ENCODE data around the gene FAM193B.

The FAM193B gene

GRCh38 chr5:177520271-177520670 is 34.1 kb downstream of the FAM193B start:
- Mint-ChIP-seq H3K27ac (peak overlapping the region; percentile 61), H3K4me3 (no peak overlapping the region), H3K36me3 (peaks cover 10% of the 10 kb centered on the region), H3K9me3 (ENCODE audit: low read depth) (no peaks in the 10 kb centered on the region), H3K4me1 (ENCODE audit: low read depth) (peaks cover 44% of the 10 kb centered on the region), H3K27me3 (no peaks in the 10 kb centered on the region)

- Mint-ChIP-seq H3K27ac (peak overlapping the region; percentile 58), H3K36me3 (peaks cover 12% of the 10 kb centered on the region), H3K4me1 (ENCODE audit: low read depth) (peaks cover 47% of the 10 kb centered on the region), H3K9me3 (ENCODE audit: low read depth) (no peaks in the 10 kb centered on the region), H3K4me3 (peak overlapping the region; percentile 42), H3K27me3 (no peaks in the 10 kb centered on the region)
Observed at GRCh38 chr5:177519463-177520235, 34.7 kb downstream of the FAM193B start.

GRCh38 chr5:177516601-177517568 is 37.5 kb downstream of the FAM193B start, which contains the start of gene DDX41:
Gene DDX41, minus strand, starts transcription at chr5:177516961. Its CDS starts 16 bp downstream, at chr5:177516945.
- Mint-ChIP-seq H3K36me3 (peaks cover 15% of the 10 kb centered on the region), H3K27ac (peak within 1 kb of the TSS; percentile 92), H3K27me3 (no peaks in the 10 kb centered on the region), H3K4me1 (ENCODE audit: low read depth) (peaks cover 47% of the 10 kb centered on the region), H3K9me3 (ENCODE audit: low read depth) (no peaks in the 10 kb centered on the region), H3K4me3 (peak within 1 kb of the TSS; percentile 95)

- Mint-ChIP-seq H3K36me3 (peaks cover 17% of the 10 kb centered on the region), H3K9me3 (ENCODE audit: low read depth) (no peaks in the 10 kb centered on the region), H3K4me3 (peak overlapping the region; percentile 95), H3K4me1 (ENCODE audit: low read depth) (peaks cover 40% of the 10 kb centered on the region), H3K27ac (no peak overlapping the region), H3K27me3 (no peaks in the 10 kb centered on the region)
Observed at GRCh38 chr5:177515580-177515979, 38.8 kb downstream of the FAM193B start.

GRCh38 chr5:177514541-177514940 is 39.8 kb downstream of the FAM193B start:
- Mint-ChIP-seq H3K4me3 (peak overlapping the region; percentile 95), H3K27ac (no peak overlapping the region), H3K4me1 (ENCODE audit: low read depth) (peaks cover 34% of the 10 kb centered on the region)

GRCh38 chr5:177513500-177513899 is 40.9 kb downstream of the FAM193B start:
- Mint-ChIP-seq H3K27ac (no peak overlapping the region), H3K27me3 (no peaks in the 10 kb centered on the region), H3K36me3 (peaks cover 17% of the 10 kb centered on the region), H3K9me3 (ENCODE audit: low read depth) (no peaks in the 10 kb centered on the region), H3K4me1 (ENCODE audit: low read depth) (peaks cover 29% of the 10 kb centered on the region), H3K4me3 (no peak overlapping the region)

More at GRCh38 chr5:177514541-177514940, 39.8 kb downstream of the FAM193B start:
- no peaks in the 10 kb centered on the region for H3K27me3 Mint-ChIP-seq
- H3K36me3 Mint-ChIP-seq, result peaks cover 17% of the 10 kb centered on the region
- no peaks in the 10 kb centered on the region for H3K9me3 Mint-ChIP-seq (ENCODE audit: low read depth)

GRCh38 chr5:177512736-177513380 is 41.5 kb downstream of the FAM193B start:
- peaks cover 17% of the 10 kb centered on the region for H3K36me3 Mint-ChIP-seq
- no peak overlapping the region for H3K27ac Mint-ChIP-seq
- H3K9me3 Mint-ChIP-seq (ENCODE audit: low read depth), result no peaks in the 10 kb centered on the region
- no peaks in the 10 kb centered on the region for H3K27me3 Mint-ChIP-seq
- H3K4me3 Mint-ChIP-seq, result no peak overlapping the region
- peaks cover 29% of the 10 kb centered on the region for H3K4me1 Mint-ChIP-seq (ENCODE audit: low read depth)

- no peaks in the 10 kb centered on the region for H3K9me3 Mint-ChIP-seq (ENCODE audit: low read depth)
- H3K36me3 Mint-ChIP-seq, result peaks cover 17% of the 10 kb centered on the region
- H3K27me3 Mint-ChIP-seq, result no peaks in the 10 kb centered on the region
- no peak overlapping the region for H3K4me3 Mint-ChIP-seq
- H3K4me1 Mint-ChIP-seq (ENCODE audit: low read depth), result peaks cover 26% of the 10 kb centered on the region
- no peak overlapping the region for H3K27ac Mint-ChIP-seq
Observed at GRCh38 chr5:177511796-177512675, 42.3 kb downstream of the FAM193B start.

- H3K9me3 Mint-ChIP-seq (ENCODE audit: low read depth), result no peaks in the 10 kb centered on the region
- H3K36me3 Mint-ChIP-seq, result peaks cover 13% of the 10 kb centered on the region
- no peaks in the 10 kb centered on the region for H3K27me3 Mint-ChIP-seq
- no peak overlapping the region for H3K4me3 Mint-ChIP-seq
- H3K27ac Mint-ChIP-seq, result no peak overlapping the region
- H3K4me1 Mint-ChIP-seq (ENCODE audit: low read depth), result peaks cover 19% of the 10 kb centered on the region
Observed at GRCh38 chr5:177511181-177511580, 43.2 kb downstream of the FAM193B start.

- H3K27ac Mint-ChIP-seq, result no peak overlapping the region
- H3K36me3 Mint-ChIP-seq, result peaks cover 10% of the 10 kb centered on the region
Observed at GRCh38 chr5:177510567-177511053, 43.8 kb downstream of the FAM193B start.

GRCh38 chr5:177509991-177510566 is 44.3 kb downstream of the FAM193B start:
- Mint-ChIP-seq H3K36me3 (peaks cover 6% of the 10 kb centered on the region), H3K27ac (no peak overlapping the region), H3K4me3 (no peak overlapping the region), H3K9me3 (ENCODE audit: low read depth) (no peaks in the 10 kb centered on the region), H3K27me3 (no peaks in the 10 kb centered on the region), H3K4me1 (ENCODE audit: low read depth) (peaks cover 8% of the 10 kb centered on the region)

More at GRCh38 chr5:177510567-177511053, 43.8 kb downstream of the FAM193B start:
- Mint-ChIP-seq H3K4me3 (no peak overlapping the region), H3K4me1 (ENCODE audit: low read depth) (peaks cover 13% of the 10 kb centered on the region), H3K27me3 (no peaks in the 10 kb centered on the region), H3K9me3 (ENCODE audit: low read depth) (no peaks in the 10 kb centered on the region)

GRCh38 chr5:177509381-177509951 is 44.9 kb downstream of the FAM193B start, which contains the start of gene DOK3:
Gene DOK3, minus strand, starts transcription at chr5:177509826. Its CDS starts 286 bp downstream, at chr5:177509540.
- Mint-ChIP-seq H3K9me3 (ENCODE audit: low read depth) (no peaks in the 10 kb centered on the region), H3K36me3 (peaks cover 6% of the 10 kb centered on the region), H3K4me3 (no peak within 1 kb of the TSS), H3K27ac (no peak within 1 kb of the TSS), H3K4me1 (ENCODE audit: low read depth) (peaks cover 7% of the 10 kb centered on the region), H3K27me3 (no peaks in the 10 kb centered on the region)

- H3K4me3 Mint-ChIP-seq, result no peak overlapping the region
- no peaks in the 10 kb centered on the region for H3K27me3 Mint-ChIP-seq
- peaks cover 7% of the 10 kb centered on the region for H3K4me1 Mint-ChIP-seq (ENCODE audit: low read depth)
- no peaks in the 10 kb centered on the region for H3K9me3 Mint-ChIP-seq (ENCODE audit: low read depth)
- peaks cover 4% of the 10 kb centered on the region for H3K36me3 Mint-ChIP-seq
- no peak overlapping the region for H3K27ac Mint-ChIP-seq
Observed at GRCh38 chr5:177508837-177509236, 45.5 kb downstream of the FAM193B start.

All from activated naive CD8-positive, alpha-beta T cell (primary cell).